Spleen (tissue), 11 donors: Measurements from ENCODE around the gene UNC79. TPM values are rescaled to one million over a fixed set of nuclear protein-coding genes. Genes with fewer than 3 reads are reported as not detected.

Experiments
- DNase-seq: peaks from one replicate; pipeline ENCODE4 v3.0.0-alpha.2; 2020
- H3K27ac ChIP-seq, 8 donors: fragments of 200-600 bp; sonication (generic) in 7 of 8; 1 replicate in 4 of 8; 2 replicates in 4 of 8; pipeline versions ENCODE4 v1.5.0 to v1.8.0; 2016 to 2021; ENCODE audit warnings: inconsistent platforms in 4 of 8, mild to moderate bottlenecking in 4 of 8, moderate library complexity in 1 of 8
- H3K27me3 ChIP-seq, 7 donors: fragments of 200-600 bp; sonication (generic) in 6 of 7; replicated peaks in 1 of 7; 1 replicate in 4 of 7; 2 replicates in 3 of 7; pipeline versions ENCODE4 v1.5.0 to v1.8.0; 2016 to 2021; ENCODE audit warnings: inconsistent platforms in 3 of 7, mild to moderate bottlenecking in 1 of 7
- H3K36me3 ChIP-seq, 6 donors: fragments of 200-600 bp; sonication (generic) in 5 of 6; 1 replicate in 4 of 6; 2 replicates in 2 of 6; pipeline versions ENCODE4 v1.5.0 to v1.8.0; 2016 to 2021; ENCODE audit warnings: inconsistent platforms in 2 of 6
- H3K4me1 ChIP-seq, 6 donors: fragments of 200-600 bp; sonication (generic) in 5 of 6; 1 replicate in 3 of 6; 2 replicates in 3 of 6; pipeline versions ENCODE4 v1.5.0 to v1.8.0; 2016 to 2021; ENCODE audit warnings: inconsistent platforms in 3 of 6
- H3K4me3 ChIP-seq, 8 donors: fragments of 200-600 bp; sonication (generic) in 7 of 8; 1 replicate in 4 of 8; 2 replicates in 4 of 8; pipeline versions ENCODE4 v1.5.0 to v1.8.0; 2016 to 2021; ENCODE audit warnings: inconsistent platforms in 4 of 8, mild to moderate bottlenecking in 4 of 8, moderate library complexity in 2 of 8
- H3K9me3 ChIP-seq, 8 donors: fragments of 200-600 bp; sonication (generic) in 7 of 8; 1 replicate in 4 of 8; 2 replicates in 4 of 8; pipeline versions ENCODE4 v1.5.0 to v1.8.0; 2016 to 2021; ENCODE audit warnings: inconsistent platforms in 4 of 8
- POLR2A ChIP-seq, 3 donors: fragments of 450-650 bp; IDR thresholded peaks; one replicate each; pipeline ENCODE4 v1.5.1; 2017; ENCODE audit warnings: antibody characterized with exemption in 3 of 3, mild to moderate bottlenecking in 1 of 3
- POLR2AphosphoS5 ChIP-seq, 3 donors: sonication (generic); formaldehyde crosslinking; IDR thresholded peaks; one replicate each; pipeline ENCODE4 v1.5.1; 2017; ENCODE audit warnings: antibody characterized with exemption in 3 of 3
- WGBS, 5 donors: extraction: QIAGEN DNeasy Blood & Tissue Kit in 3 of 5; methylation state at CpG; one replicate each; pipeline versions ENCODE4 v1.1.5 to v1.1.7; 2013 to 2018; 5-methylcytosine and 5-hydroxymethylcytosine counted together
- intact Hi-C: fragments of 100-400 bp; cut with DNase I; formaldehyde crosslinking; loops from one replicate; pipeline ENCODE4 v1.15.0; 2023; ENCODE audit warnings: low total_unique reads
- polyA plus RNA-seq, 3 donors: library from polyadenylated mRNA; stranded (reverse); fragments of 200-250 nt; gene quantifications; one replicate each; pipeline ENCODE4 v1.2.1, GENCODE V29; 2013
- total RNA-seq, 7 donors: library from RNA; depleted of rRNA in 3 of 7; stranded (reverse); fragments of >200 nt in 3 of 7; fragmentation: NEBNext Ultra II Directional in 4 of 7; extraction: Animal tissue kit (Norgen Biotek cat#: 25700) in 4 of 7; gene quantifications; one replicate each; pipeline versions ENCODE4 v1.1.0 to v1.2.1, GENCODE V29; 2016 to 2021
- TF ChIP-seq, protein P1 (sequence below), 11 experiments: fragments of 200-600 bp in 7 of 11; fragments of 450-650 bp in 4 of 11; sonication (generic) in 4 of 11; IDR thresholded peaks in 8 of 11; conservative IDR thresholded peaks in 3 of 11; 1 replicate in 7 of 11; 2 replicates in 4 of 11; pipeline versions ENCODE4 v1.4.0 to v1.8.0; 2016 to 2021; ENCODE audit warnings: antibody characterized with exemption in 11 of 11, inconsistent platforms in 4 of 11, mild to moderate bottlenecking in 1 of 11
- donor health status: healthy with polysubstance abuse.
- donor health status: DM: no; HTN: no; CAD: no; lungs with moderate emphysema.
- donor health status: DM: no; HTN: no; CAD: no.
- donor health status: Bipolar disorder and iron deficiency.
- donor health status: healthy.
- donor health status: DM: no; HTN: no; CAD: no.
- donor health status: DM: yes; HTN: yes; CAD: no.

The UNC79 gene
- total and polyA plus RNA-seq, 10 donors = 0.03 to 0.24 (median 0.08) TPM; not detected in 2

DNA sequence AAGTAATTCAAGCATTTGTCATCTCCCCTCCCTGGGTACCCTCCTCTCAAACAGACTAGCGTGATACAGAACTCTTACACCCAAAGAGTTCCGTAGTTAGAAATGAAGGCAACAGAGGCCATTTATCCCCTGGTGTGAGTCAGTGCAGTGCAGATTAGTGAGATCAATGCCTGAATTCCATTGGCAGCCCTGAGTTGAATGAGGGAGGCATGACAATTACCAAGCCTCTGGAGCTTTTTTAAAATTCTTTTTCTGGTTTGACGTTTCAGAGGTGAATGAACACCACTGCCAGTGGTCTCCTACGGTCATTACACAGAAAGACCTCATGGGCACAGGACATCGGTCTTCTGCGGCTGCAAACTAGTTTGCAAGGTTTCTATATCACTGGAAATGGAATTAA is 263.2 kb downstream of the UNC79 start:
- no peak overlapping the region for H3K27ac ChIP-seq
- TF ChIP-seq POLR2A (IDR thresholded peaks at IDR 0.05) = no peak
- TF ChIP-seq, protein P1, sequence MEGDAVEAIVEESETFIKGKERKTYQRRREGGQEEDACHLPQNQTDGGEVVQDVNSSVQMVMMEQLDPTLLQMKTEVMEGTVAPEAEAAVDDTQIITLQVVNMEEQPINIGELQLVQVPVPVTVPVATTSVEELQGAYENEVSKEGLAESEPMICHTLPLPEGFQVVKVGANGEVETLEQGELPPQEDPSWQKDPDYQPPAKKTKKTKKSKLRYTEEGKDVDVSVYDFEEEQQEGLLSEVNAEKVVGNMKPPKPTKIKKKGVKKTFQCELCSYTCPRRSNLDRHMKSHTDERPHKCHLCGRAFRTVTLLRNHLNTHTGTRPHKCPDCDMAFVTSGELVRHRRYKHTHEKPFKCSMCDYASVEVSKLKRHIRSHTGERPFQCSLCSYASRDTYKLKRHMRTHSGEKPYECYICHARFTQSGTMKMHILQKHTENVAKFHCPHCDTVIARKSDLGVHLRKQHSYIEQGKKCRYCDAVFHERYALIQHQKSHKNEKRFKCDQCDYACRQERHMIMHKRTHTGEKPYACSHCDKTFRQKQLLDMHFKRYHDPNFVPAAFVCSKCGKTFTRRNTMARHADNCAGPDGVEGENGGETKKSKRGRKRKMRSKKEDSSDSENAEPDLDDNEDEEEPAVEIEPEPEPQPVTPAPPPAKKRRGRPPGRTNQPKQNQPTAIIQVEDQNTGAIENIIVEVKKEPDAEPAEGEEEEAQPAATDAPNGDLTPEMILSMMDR (IDR thresholded peaks at IDR 0.05 in 8 of 11, conservative IDR thresholded peaks at IDR 0.05 in 3 of 11) = no peak
- no peak for TF ChIP-seq POLR2AphosphoS5 (IDR thresholded peaks at IDR 0.05)
- H3K4me3 ChIP-seq = no peak overlapping the region
- intact Hi-C loops = no loop called here
- peaks cover 0 to 22% (median 16%) of the 10 kb centered on the region in 8 donors for H3K9me3 ChIP-seq
- peaks cover 0 to 21% (median 0%) of the 10 kb centered on the region in 7 donors for H3K27me3 ChIP-seq
- H3K36me3 ChIP-seq = no peaks in the 10 kb centered on the region
- no peak for DNase-seq
- H3K4me1 ChIP-seq = no peaks in the 10 kb centered on the region
- 60 to 73% (median 69%) methylated on average over 6 of the region's 6 CpGs for WGBS, 5 donors

DNA sequence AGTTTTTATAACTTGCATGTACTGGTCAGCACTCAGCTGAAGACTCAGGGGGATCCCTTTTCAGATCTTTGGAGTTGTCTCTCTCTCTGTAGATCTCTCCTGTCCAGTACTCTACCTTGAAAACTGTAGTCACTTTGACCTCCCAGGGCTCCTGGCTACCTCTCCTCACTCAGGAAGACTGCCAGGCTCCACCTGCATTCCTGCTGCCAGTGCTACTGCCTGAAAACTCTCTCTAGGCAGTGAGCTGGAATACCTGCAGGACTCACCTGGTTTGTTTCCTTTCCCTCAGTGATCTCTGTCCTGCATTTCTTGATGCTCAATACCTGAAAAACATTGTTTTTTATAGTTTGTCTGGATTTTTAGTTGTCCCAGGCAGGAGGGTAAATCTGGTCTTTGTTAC is 270.2 kb downstream of the UNC79 start:
- Histone ChIP-seq H3K27ac (no peak overlapping the region), H3K27me3 (peaks cover 0 to 19% (median 0%) of the 10 kb centered on the region in 7 donors), H3K9me3 (peaks cover 0 to 43% (median 31%) of the 10 kb centered on the region in 8 donors), H3K4me3 (no peak overlapping the region), H3K36me3 (no peaks in the 10 kb centered on the region), H3K4me1 (no peaks in the 10 kb centered on the region)
- TF ChIP-seq POLR2A (IDR thresholded peaks at IDR 0.05) (no peak), POLR2AphosphoS5 (IDR thresholded peaks at IDR 0.05) (no peak)
- TF ChIP-seq, protein P1 (IDR thresholded peaks at IDR 0.05 in 8 of 11, conservative IDR thresholded peaks at IDR 0.05 in 3 of 11) = no peak
- no peak for DNase-seq
- intact Hi-C loops = no loop called here

DNA sequence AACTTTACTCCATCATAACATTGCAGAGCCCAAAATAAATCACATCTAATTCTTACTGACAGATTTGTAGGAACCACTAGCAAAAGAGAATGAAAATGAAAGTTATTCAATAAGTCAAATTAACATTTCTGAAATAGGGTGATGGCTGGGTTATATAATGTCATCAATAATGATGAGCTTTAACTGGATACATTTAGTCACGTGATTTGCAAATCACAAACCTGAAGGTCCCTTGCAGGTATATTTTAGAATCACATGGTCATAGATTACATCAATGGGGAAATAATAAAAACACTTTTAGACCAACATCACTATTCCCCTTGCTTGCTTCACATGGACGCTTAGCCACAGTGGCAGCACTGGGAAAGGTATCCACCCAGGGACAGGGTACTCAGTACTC is 270.8 kb downstream of the UNC79 start:
- Histone ChIP-seq H3K27ac (no peak overlapping the region), H3K4me1 (no peaks in the 10 kb centered on the region), H3K9me3 (peaks cover 0 to 43% (median 31%) of the 10 kb centered on the region in 8 donors), H3K4me3 (no peak overlapping the region), H3K27me3 (peaks cover 0 to 19% (median 0%) of the 10 kb centered on the region in 7 donors), H3K36me3 (no peaks in the 10 kb centered on the region)
- DNase-seq = no peak
- 85 to 91% (median 87%) methylated on average over 2 of the region's 2 CpGs for WGBS, 5 donors
- TF ChIP-seq POLR2AphosphoS5 (IDR thresholded peaks at IDR 0.05) (no peak), POLR2A (IDR thresholded peaks at IDR 0.05) (no peak)
- TF ChIP-seq, protein P1 (IDR thresholded peaks at IDR 0.05 in 8 of 11, conservative IDR thresholded peaks at IDR 0.05 in 3 of 11) = no peak
- intact Hi-C loops = no loop called here

DNA sequence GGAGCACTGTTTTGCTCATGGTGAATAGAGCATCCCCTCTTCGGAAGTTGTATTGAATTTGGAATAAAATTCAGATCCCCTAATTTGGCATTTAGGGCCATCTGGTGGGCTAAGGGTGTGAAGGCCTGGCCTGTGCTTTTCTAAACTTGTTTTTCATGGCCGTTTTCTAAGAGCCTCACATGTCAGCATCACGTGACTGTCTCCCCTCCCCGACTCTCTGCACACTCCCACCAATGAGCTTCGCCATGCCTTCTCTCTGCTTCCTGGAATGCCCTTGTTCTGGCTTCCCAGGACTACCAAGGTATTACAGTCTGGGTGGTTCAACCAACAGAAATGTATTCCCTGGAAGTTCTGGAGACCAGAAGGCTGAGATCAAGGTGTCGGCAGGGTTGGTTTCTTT is 272.2 kb downstream of the UNC79 start:
- DNase-seq = no peak
- TF ChIP-seq, protein P1 (IDR thresholded peaks at IDR 0.05 in 8 of 11, conservative IDR thresholded peaks at IDR 0.05 in 3 of 11) = no peak
- TF ChIP-seq POLR2AphosphoS5 (IDR thresholded peaks at IDR 0.05) (no peak), POLR2A (IDR thresholded peaks at IDR 0.05) (no peak)
- 73 to 86% (median 76%) methylated on average over 6 of the region's 6 CpGs for WGBS, 5 donors
- intact Hi-C loops = no loop called here
- no peak overlapping the region for H3K27ac ChIP-seq
- peaks cover 0 to 19% (median 0%) of the 10 kb centered on the region in 7 donors for H3K27me3 ChIP-seq
- peaks cover 0 to 34% (median 23%) of the 10 kb centered on the region in 8 donors for H3K9me3 ChIP-seq
- no peaks in the 10 kb centered on the region for H3K36me3 ChIP-seq
- no peak overlapping the region for H3K4me3 ChIP-seq
- H3K4me1 ChIP-seq = no peaks in the 10 kb centered on the region
